ENCODE results near the gene TRAPPC10. TPM values are rescaled to one million over a fixed set of nuclear protein-coding genes. Genes with fewer than 3 reads are reported as not detected.
A peak's percentile ranks its signal among the peaks of the same experiment; 100 is the strongest.

TRAPPC10 gene
- total RNA-seq, 4 donors from 2014 or later = 38.6 to 77.8 (median 55.3) TPM

DNA sequence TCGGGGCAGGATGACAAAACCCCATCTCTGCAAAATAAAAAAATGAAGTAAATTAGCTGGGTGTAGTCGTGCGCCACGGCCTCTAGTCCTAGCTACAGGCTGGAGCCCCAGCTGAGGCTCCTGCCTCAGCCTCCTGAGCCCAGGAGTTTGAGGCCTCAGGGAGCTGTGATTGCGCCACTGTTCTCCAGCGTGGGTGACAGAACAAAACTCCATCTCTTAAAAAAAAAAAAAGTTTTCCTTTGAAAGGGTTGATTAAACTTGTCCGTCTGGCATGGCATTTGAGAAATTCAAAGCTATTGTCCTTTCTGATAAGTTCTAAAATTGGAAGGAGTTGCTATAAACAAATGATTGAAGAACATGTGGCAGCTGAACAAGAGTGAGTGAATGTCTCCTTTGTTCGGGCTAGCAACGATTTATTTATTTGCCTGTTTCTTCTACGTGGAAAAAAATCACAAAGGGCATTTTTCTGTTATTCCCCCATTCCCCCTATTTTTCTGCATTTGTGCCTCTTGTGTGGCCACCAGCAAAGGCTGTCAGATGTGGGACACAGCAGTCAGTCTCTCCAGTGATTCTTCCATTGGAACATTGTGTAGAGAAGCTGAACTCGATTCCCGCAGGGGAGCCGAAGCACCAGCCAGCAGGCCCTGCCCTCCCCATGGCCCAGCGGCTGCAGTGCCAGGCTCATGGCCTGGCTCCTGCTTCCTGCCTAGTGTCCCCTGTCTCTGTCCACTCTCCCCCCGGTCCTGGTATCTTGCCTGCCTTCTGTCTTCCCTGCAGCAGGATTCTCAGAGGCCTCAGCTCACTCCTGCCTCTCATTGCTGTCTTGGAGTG, 73.6 kb downstream of the TRAPPC10 start:
- H3K4me1 ChIP-seq = peaks cover 17 to 20% of the 10 kb centered on the region in 2 donors
- no peaks in the 10 kb centered on the region for H3K9me3 ChIP-seq
- H3K27me3 ChIP-seq = no peaks in the 10 kb centered on the region
- H3K36me3 ChIP-seq = peaks cover 29 to 38% of the 10 kb centered on the region in 2 donors
- intact Hi-C loops (cut with DNase I) = no loop called here
- no peak overlapping the region for H3K4me3 ChIP-seq (replicated peaks in 1 of 3)
- DNase-seq = no peak
- WGBS, 2 donors = 84% methylated on average over 15 of the region's 15 CpGs
- H3K27ac ChIP-seq = peak overlapping the region in 2 of 3 donors; percentile 79 to 88
- TF ChIP-seq POLR2A (IDR thresholded peaks at IDR 0.05) = no peak
- TF ChIP-seq, protein P1, sequence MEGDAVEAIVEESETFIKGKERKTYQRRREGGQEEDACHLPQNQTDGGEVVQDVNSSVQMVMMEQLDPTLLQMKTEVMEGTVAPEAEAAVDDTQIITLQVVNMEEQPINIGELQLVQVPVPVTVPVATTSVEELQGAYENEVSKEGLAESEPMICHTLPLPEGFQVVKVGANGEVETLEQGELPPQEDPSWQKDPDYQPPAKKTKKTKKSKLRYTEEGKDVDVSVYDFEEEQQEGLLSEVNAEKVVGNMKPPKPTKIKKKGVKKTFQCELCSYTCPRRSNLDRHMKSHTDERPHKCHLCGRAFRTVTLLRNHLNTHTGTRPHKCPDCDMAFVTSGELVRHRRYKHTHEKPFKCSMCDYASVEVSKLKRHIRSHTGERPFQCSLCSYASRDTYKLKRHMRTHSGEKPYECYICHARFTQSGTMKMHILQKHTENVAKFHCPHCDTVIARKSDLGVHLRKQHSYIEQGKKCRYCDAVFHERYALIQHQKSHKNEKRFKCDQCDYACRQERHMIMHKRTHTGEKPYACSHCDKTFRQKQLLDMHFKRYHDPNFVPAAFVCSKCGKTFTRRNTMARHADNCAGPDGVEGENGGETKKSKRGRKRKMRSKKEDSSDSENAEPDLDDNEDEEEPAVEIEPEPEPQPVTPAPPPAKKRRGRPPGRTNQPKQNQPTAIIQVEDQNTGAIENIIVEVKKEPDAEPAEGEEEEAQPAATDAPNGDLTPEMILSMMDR (IDR thresholded peaks at IDR 0.05) = no peak

DNA sequence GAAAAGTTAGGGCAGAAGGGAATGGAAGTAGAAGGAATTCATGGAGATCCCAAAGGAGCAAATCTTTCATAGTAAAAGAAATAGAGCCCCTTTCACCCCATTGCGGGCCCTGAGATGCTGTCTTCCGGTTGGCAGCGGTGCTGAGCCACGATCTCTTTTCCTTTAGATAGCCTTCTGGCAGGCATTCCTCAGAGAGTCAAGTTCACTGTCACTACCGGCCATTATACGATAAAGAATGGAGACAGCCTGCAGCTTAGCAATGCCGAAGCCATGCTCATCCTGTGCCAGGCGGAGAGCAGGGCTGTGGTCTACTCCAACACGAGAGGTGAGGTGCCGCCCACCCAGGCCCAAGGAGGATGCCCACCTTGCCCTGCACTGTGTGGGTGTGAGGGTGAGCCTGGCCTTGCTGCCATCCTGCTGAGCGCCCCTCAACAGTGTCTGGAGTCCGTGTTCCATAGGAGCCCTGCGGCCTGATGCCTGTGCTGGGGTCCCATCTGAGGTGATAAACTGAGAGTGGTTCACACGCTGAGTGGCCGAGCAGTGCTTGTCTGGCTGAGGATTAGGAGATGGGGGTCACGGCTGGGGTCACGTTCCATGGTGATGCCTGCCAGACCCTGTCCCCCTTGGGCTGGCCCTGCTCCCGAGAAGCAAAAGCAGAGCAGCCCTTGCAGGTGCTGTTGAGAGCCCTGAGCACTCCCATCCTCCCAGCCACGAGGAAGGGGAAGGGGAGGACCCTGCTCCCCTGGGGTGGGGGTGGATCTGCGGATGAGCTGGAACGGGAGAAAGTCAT, 74.7 kb downstream of the TRAPPC10 start:
- DNase-seq = no peak
- Histone ChIP-seq H3K27ac (peak overlapping the region in 1 of 3 donors; percentile 18), H3K4me3 (replicated peaks in 1 of 3) (no peak overlapping the region), H3K9me3 (no peaks in the 10 kb centered on the region), H3K4me1 (peaks cover 14 to 17% of the 10 kb centered on the region in 2 donors), H3K27me3 (no peaks in the 10 kb centered on the region), H3K36me3 (peaks cover 34 to 45% of the 10 kb centered on the region in 2 donors)
- TF ChIP-seq, protein P1 (IDR thresholded peaks at IDR 0.05) = no peak
- no peak for TF ChIP-seq POLR2A (IDR thresholded peaks at IDR 0.05)
- intact Hi-C loops (cut with DNase I) = no loop called here
- WGBS, 2 donors = 83 to 92% methylated on average over 16 to 19 of the region's 21 CpGs

DNA sequence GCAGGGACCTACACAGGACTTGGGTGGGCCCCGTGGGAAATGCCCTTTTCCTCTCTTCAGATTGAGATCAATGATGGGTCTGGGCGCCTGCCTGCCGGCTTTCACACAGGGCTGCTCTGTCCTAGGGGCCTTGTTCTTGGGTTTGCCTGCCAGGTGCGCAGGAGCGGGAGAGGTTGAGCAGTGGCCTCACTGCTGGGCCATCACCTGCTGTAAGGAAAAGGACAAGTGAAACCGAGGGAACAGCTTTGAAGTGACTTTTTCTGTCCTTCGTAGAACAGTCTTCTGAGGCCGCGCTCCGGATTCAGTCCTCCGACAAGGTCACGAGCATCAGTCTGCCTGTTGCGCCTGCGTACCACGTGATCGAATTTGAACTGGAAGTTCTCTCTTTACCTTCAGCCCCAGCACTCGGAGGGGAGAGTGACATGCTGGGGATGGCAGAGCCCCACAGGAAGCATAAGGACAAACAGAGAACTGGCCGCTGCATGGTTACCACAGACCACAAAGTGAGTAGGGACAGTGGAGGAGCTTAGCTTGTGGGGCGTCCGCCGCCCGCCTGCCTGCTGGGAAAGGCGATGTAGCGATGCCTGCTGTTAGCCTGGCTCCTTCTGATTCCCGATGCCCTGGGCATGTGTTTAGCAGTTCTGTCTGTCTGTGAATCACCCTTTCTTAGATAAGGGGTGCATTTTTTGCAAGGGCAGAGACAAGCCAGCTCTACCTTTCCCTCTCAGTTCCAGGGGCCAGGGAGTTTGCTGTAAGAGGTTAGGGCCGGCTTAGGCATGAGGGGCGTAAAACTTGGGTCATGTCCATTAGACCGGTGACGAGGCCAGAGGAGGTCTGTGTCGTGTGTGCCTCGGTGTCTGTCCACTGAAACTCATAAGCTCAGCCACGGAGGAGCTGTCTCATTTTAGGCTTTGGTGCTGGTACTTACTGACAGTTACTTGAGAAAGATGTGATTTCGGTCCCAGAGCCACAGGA, 75.6 kb downstream of the TRAPPC10 start:
- TF ChIP-seq POLR2A (IDR thresholded peaks at IDR 0.05) = no peak
- TF ChIP-seq, protein P1 (IDR thresholded peaks at IDR 0.05) = no peak
- peaks cover 36 to 50% of the 10 kb centered on the region in 2 donors for H3K36me3 ChIP-seq
- H3K9me3 ChIP-seq = no peaks in the 10 kb centered on the region
- intact Hi-C loops (cut with DNase I) = no loop called here
- DNase-seq = no peak
- no peak overlapping the region for H3K4me3 ChIP-seq (replicated peaks in 1 of 3)
- no peaks in the 10 kb centered on the region for H3K27me3 ChIP-seq
- WGBS, 2 donors = 91 to 94% methylated on average over 31 to 33 of the region's 33 CpGs
- no peak overlapping the region for H3K27ac ChIP-seq
- peaks cover 14 to 16% of the 10 kb centered on the region in 2 donors for H3K4me1 ChIP-seq

DNA sequence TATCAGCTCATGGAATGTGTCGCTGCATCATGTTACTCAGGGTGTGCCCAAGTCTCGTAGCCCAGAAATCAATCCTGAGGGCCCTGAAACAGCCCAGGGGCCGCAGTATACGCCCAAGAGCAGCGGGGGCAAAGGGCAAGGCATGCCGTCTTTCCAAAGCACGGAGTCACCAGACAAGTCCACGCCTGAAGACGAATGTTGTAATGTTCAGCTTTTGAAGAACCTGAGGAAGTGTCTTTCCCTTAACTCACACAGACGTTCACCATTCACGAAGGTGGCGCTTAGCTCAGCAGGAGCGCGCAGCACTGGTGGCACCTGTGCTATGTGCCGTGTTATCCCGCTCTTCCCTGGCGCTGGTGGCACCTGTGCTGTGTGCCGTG, 76.3 kb downstream of the TRAPPC10 start:
- Histone ChIP-seq H3K9me3 (no peaks in the 10 kb centered on the region), H3K4me3 (replicated peaks in 1 of 3) (no peak overlapping the region), H3K27me3 (no peaks in the 10 kb centered on the region), H3K36me3 (peaks cover 42 to 55% of the 10 kb centered on the region in 2 donors), H3K27ac (no peak overlapping the region), H3K4me1 (peaks cover 8 to 10% of the 10 kb centered on the region in 2 donors)
- intact Hi-C loops (cut with DNase I) = no loop called here
- TF ChIP-seq POLR2A (IDR thresholded peaks at IDR 0.05) = no peak
- TF ChIP-seq, protein P1 (IDR thresholded peaks at IDR 0.05) = no peak
- WGBS, 2 donors = 93 to 97% methylated on average over 17 to 18 of the region's 18 CpGs
- no peak for DNase-seq

Data from thyroid gland (tissue), 4 donors.